HG02588 (cell line): ENCODE data around the gene RSPH3.
"Not testable (repeated sequence)": the region's sequence is repeated elsewhere in the genome, so short reads cannot be mapped to it uniquely, and the experiment has no call there.

Experiments
- ATAC-seq: cut with Tn5 transposase; IDR thresholded peaks from one replicate; pipeline ENCODE4 v1.9.1; 2021; ENCODE audit warnings: mild to moderate bottlenecking, moderate library complexity; ENCODE audit not compliant: unreplicated experiment

RSPH3 gene

GRCh38 chr6:159030168-159030567, 30.2 kb upstream of the RSPH3 start:
- ATAC-seq, result no peak

GRCh38 chr6:159025224-159025623, 25.2 kb upstream of the RSPH3 start:
- not testable (repeated sequence) for ATAC-seq

GRCh38 chr6:159023893-159024292, 23.9 kb upstream of the RSPH3 start:
- no peak for ATAC-seq

GRCh38 chr6:159020011-159020410, 20.0 kb upstream of the RSPH3 start:
- ATAC-seq, result no peak

GRCh38 chr6:159017757-159018559, 18.0 kb upstream of the RSPH3 start:
- no peak for ATAC-seq

- no peak for ATAC-seq
These were observed 14.4 kb upstream of the RSPH3 start for GRCh38 chr6:159014406-159014805.

- ATAC-seq, result no peak
These were observed 13.2 kb upstream of the RSPH3 start for GRCh38 chr6:159013229-159013628.

GRCh38 chr6:159012201-159012600, 12.2 kb upstream of the RSPH3 start:
- ATAC-seq, result no peak

GRCh38 chr6:159010037-159010612, 10.1 kb upstream of the RSPH3 start:
- not testable (repeated sequence) for ATAC-seq

- ATAC-seq, result no peak
These were observed 8.8 kb upstream of the RSPH3 start for GRCh38 chr6:159008656-159009288.

GRCh38 chr6:159007510-159007909, 7.5 kb upstream of the RSPH3 start:
- no peak for ATAC-seq

- ATAC-seq, result no peak
These were observed 5.4 kb upstream of the RSPH3 start for GRCh38 chr6:159005436-159005835.

- no peak for ATAC-seq
These were observed 4.6 kb upstream of the RSPH3 start for GRCh38 chr6:159004592-159004991.

- ATAC-seq, result no peak
These were observed 2.6 kb upstream of the RSPH3 start for GRCh38 chr6:159002432-159003155.

GRCh38 chr6:158999154-158999665, 792 bp downstream of the RSPH3 start:
- peak; percentile 26 for ATAC-seq

GRCh38 chr6:158996856-158997255, 3.1 kb downstream of the RSPH3 start:
- ATAC-seq, result no peak

GRCh38 chr6:158993639-158994038, 6.4 kb downstream of the RSPH3 start:
- ATAC-seq, result no peak

GRCh38 chr6:158991017-158991723, 8.8 kb downstream of the RSPH3 start:
- no peak for ATAC-seq

GRCh38 chr6:158989711-158990110, 10.3 kb downstream of the RSPH3 start:
- not testable (repeated sequence) for ATAC-seq

GRCh38 chr6:158988477-158988876, 11.5 kb downstream of the RSPH3 start:
- ATAC-seq, result no peak

GRCh38 chr6:158987657-158988056, 12.3 kb downstream of the RSPH3 start:
- no peak for ATAC-seq
